HEK293 (cell line): ENCODE data around the gene NME3.

Experiments
- CTCF ChIA-PET: fragments of 350-600 bp; formaldehyde crosslinking; extraction: SDS; loops from one replicate; lab custom pipeline; 2021; ENCODE audit warnings: antibody characterized with exemption; lab: Yijun Ruan, JAX
- POLR2A ChIA-PET: fragments of 300-600 bp; formaldehyde crosslinking; extraction: SDS; loops from one replicate; lab custom pipeline; 2020; ENCODE audit warnings: antibody characterized with exemption, inconsistent platforms; lab: Yijun Ruan, JAX
- H3K27ac ChIP-seq: fragments of 200-500 bp; sonication (Bioruptor generic); 2 replicates; pipeline ENCODE4 v1.5.1; 2014; ENCODE audit warnings: low read depth, low read length, control low read depth, inconsistent platforms; ENCODE audit errors: extremely low read depth
- H3K36me3 ChIP-seq, 2 experiments: fragments of 200-500 bp in 1 of 2; sonication (Bioruptor generic) in 1 of 2; 1 replicate in 1 of 2; 2 replicates in 1 of 2; pipeline ENCODE4 v1.5.1; 2014 to 2017; ENCODE audit warnings: inconsistent platforms in 2 of 2, low read length in 2 of 2; ENCODE audit not compliant: control insufficient read depth in 2 of 2, insufficient read depth in 1 of 2
- H3K4me1 ChIP-seq: fragments of 200-500 bp; sonication (Bioruptor generic); 2 replicates; pipeline ENCODE4 v1.5.1; 2014; ENCODE audit warnings: mild to moderate bottlenecking, low read length, inconsistent platforms; ENCODE audit not compliant: control insufficient read depth, insufficient read depth
- H3K4me3 ChIP-seq: 2 replicates; pipeline ENCODE4 v1.5.1; 2011; ENCODE audit warnings: low read depth, mild to moderate bottlenecking, control low read depth, low read length, moderate library complexity
- H3K9me3 ChIP-seq: fragments of 200-500 bp; sonication (Bioruptor generic); 2 replicates; pipeline ENCODE4 v1.5.1; 2014; ENCODE audit warnings: low read depth, low read length, inconsistent platforms; ENCODE audit not compliant: control insufficient read depth, insufficient read depth
- GLI4 ChIP-seq: fragments of 450-650 bp; formaldehyde crosslinking; IDR thresholded peaks from 2 replicates; pipeline ENCODE4 v1.5.1; 2016; ENCODE audit warnings: missing biosample characterization, missing genetic modification characterization
- GLIS1 ChIP-seq: fragments of 450-650 bp; formaldehyde crosslinking; IDR thresholded peaks from 2 replicates; pipeline ENCODE4 v1.5.1; 2016; ENCODE audit warnings: missing biosample characterization, missing genetic modification characterization
- IKZF3 ChIP-seq: fragments of 450-650 bp; IDR thresholded peaks from 2 replicates; pipeline ENCODE4 v1.5.0; 2018; ENCODE audit warnings: missing biosample characterization, mild to moderate bottlenecking, missing genetic modification characterization, moderate library complexity
- KLF9 ChIP-seq: fragments of 450-650 bp; formaldehyde crosslinking; IDR thresholded peaks from 2 replicates; pipeline ENCODE4 v1.5.1; 2016; ENCODE audit warnings: missing biosample characterization, missing genetic modification characterization, low read depth
- PATZ1 ChIP-seq: fragments of 450-650 bp; formaldehyde crosslinking; IDR thresholded peaks from 2 replicates; pipeline ENCODE4 v1.5.1; 2016; ENCODE audit warnings: missing biosample characterization, missing genetic modification characterization
- SP3 ChIP-seq: fragments of 450-650 bp; formaldehyde crosslinking; IDR thresholded peaks from 2 replicates; pipeline ENCODE4 v1.5.1; 2016; ENCODE audit warnings: missing biosample characterization, missing genetic modification characterization
- ZBTB17 ChIP-seq: fragments of 450-650 bp; formaldehyde crosslinking; IDR thresholded peaks from 2 replicates; pipeline ENCODE4 v1.5.1; 2016; ENCODE audit warnings: missing biosample characterization, missing genetic modification characterization
- ZFP37 ChIP-seq: fragments of 450-650 bp; formaldehyde crosslinking; IDR thresholded peaks from 2 replicates; pipeline ENCODE4 v1.5.1; 2016; ENCODE audit warnings: missing biosample characterization, missing genetic modification characterization
- ZFP69B ChIP-seq: fragments of 450-650 bp; formaldehyde crosslinking; IDR thresholded peaks from 2 replicates; pipeline ENCODE4 v1.5.1; 2016; ENCODE audit warnings: missing biosample characterization, missing genetic modification characterization
- ZNF114 ChIP-seq: fragments of 450-650 bp; formaldehyde crosslinking; IDR thresholded peaks from 2 replicates; pipeline ENCODE4 v1.5.0; 2017; ENCODE audit warnings: missing biosample characterization, missing genetic modification characterization
- ZNF132 ChIP-seq: fragments of 450-650 bp; formaldehyde crosslinking; IDR thresholded peaks from 2 replicates; pipeline ENCODE4 v1.5.1; 2017; ENCODE audit warnings: missing biosample characterization, missing genetic modification characterization, borderline replicate concordance
- ZNF146 ChIP-seq: fragments of 450-650 bp; formaldehyde crosslinking; IDR thresholded peaks from 2 replicates; pipeline ENCODE4 v1.5.1; 2016; ENCODE audit warnings: missing biosample characterization, missing genetic modification characterization
- ZNF19 ChIP-seq: fragments of 450-650 bp; formaldehyde crosslinking; IDR thresholded peaks from 2 replicates; pipeline ENCODE4; 2016; ENCODE audit warnings: missing biosample characterization, missing genetic modification characterization, low read depth
- ZNF266 ChIP-seq: fragments of 450-650 bp; formaldehyde crosslinking; IDR thresholded peaks from 2 replicates; pipeline ENCODE4 v1.5.1; 2016; ENCODE audit warnings: missing biosample characterization, missing genetic modification characterization, low read depth
- ZNF324 ChIP-seq: fragments of 450-650 bp; formaldehyde crosslinking; IDR thresholded peaks from 2 replicates; pipeline ENCODE4 v1.5.1; 2016; ENCODE audit warnings: missing biosample characterization, missing genetic modification characterization
- ZNF366 ChIP-seq: fragments of 450-650 bp; formaldehyde crosslinking; conservative IDR thresholded peaks from 2 replicates; pipeline ENCODE4 v1.5.1; 2016; ENCODE audit warnings: missing biosample characterization, missing genetic modification characterization
- ZNF433 ChIP-seq: fragments of 450-650 bp; formaldehyde crosslinking; IDR thresholded peaks from 2 replicates; pipeline ENCODE4 v1.5.1; 2016; ENCODE audit warnings: missing biosample characterization, missing genetic modification characterization, low read depth
- ZNF548 ChIP-seq: fragments of 450-650 bp; formaldehyde crosslinking; IDR thresholded peaks from 2 replicates; pipeline ENCODE4 v1.5.1; 2016; ENCODE audit warnings: missing biosample characterization, missing genetic modification characterization
- ZNF560 ChIP-seq: fragments of 450-650 bp; formaldehyde crosslinking; IDR thresholded peaks from 2 replicates; pipeline ENCODE4 v1.5.1; 2017; ENCODE audit warnings: missing biosample characterization, missing genetic modification characterization, borderline replicate concordance
- ZNF580 ChIP-seq: fragments of 450-650 bp; formaldehyde crosslinking; IDR thresholded peaks from 2 replicates; pipeline ENCODE4 v1.5.1; 2016; ENCODE audit warnings: missing biosample characterization, missing genetic modification characterization
- ZNF701 ChIP-seq: fragments of 450-650 bp; formaldehyde crosslinking; IDR thresholded peaks from 2 replicates; pipeline ENCODE4 v1.5.1; 2016; ENCODE audit warnings: missing biosample characterization, missing genetic modification characterization
- ZNF76 ChIP-seq: fragments of 450-650 bp; formaldehyde crosslinking; IDR thresholded peaks from 2 replicates; pipeline ENCODE4; 2016; ENCODE audit warnings: low read depth, missing biosample characterization, missing genetic modification characterization, borderline replicate concordance
- ZNF830 ChIP-seq: fragments of 450-650 bp; IDR thresholded peaks from 2 replicates; pipeline ENCODE4 v1.5.0; 2018; ENCODE audit warnings: missing biosample characterization, missing genetic modification characterization, low read depth, mild to moderate bottlenecking, moderate library complexity
- TF ChIP-seq, protein P1 (sequence below): fragments of 450-650 bp; formaldehyde crosslinking; IDR thresholded peaks from 2 replicates; pipeline ENCODE4 v1.5.1; 2017; ENCODE audit warnings: missing biosample characterization, missing genetic modification characterization
- TF ChIP-seq, protein P2 (sequence below): fragments of 450-650 bp; formaldehyde crosslinking; IDR thresholded peaks from 2 replicates; pipeline ENCODE4 v1.5.1; 2016; ENCODE audit warnings: missing biosample characterization, missing genetic modification characterization
- TF ChIP-seq, protein P3 (sequence below): fragments of 450-650 bp; formaldehyde crosslinking; IDR thresholded peaks from 2 replicates; pipeline ENCODE4 v1.5.1; 2016; ENCODE audit warnings: missing biosample characterization, missing genetic modification characterization
- TF ChIP-seq, protein P4 (sequence below): fragments of 450-650 bp; formaldehyde crosslinking; IDR thresholded peaks from 2 replicates; pipeline ENCODE4 v1.5.1; 2017; ENCODE audit warnings: missing biosample characterization, missing genetic modification characterization

NME3 gene

GRCh38 chr16:1771188-1771863, at the start of gene NME3:
TSS of gene NME3 (minus strand) at chr16:1771543. CDS start at chr16:1771534, 9 bp downstream.
- H3K27ac ChIP-seq, result peak within 1 kb of the TSS; percentile 94
- H3K4me1 ChIP-seq, result peaks cover 9% of the 10 kb centered on the region
- H3K36me3 ChIP-seq, result peaks cover 0 to 76% of the 10 kb centered on the region in 2 experiments; a peak in 1 of 3 replicates
- no peaks in the 10 kb centered on the region for H3K9me3 ChIP-seq
- ChIA-PET POLR2A (interaction anchor here (0.7 to 6.0 kb wide), 8 partner anchors 10 to 193 kb away, joined by 3 to 113 read pairs (median 8); partner anchors contain the start of genes CRAMP1, IFT140, JPT2 and MAPK8IP3), CTCF (interaction anchor here (0.6 kb wide), 2 partner anchors 121 to 504 kb away, joined by 3 read pairs; no protein-coding TSS in a partner anchor)
- peak within 1 kb of the TSS; percentile 95 for H3K4me3 ChIP-seq
- TF ChIP-seq ZNF76, result no peak
- TF ChIP-seq ZNF548 (tag by site-specific recombination), result no peak
- no peak for TF ChIP-seq ZFP37 (tag by site-specific recombination)
- no peak for TF ChIP-seq ZNF560 (tag by site-specific recombination)
- no peak for TF ChIP-seq ZNF830 (tag by site-specific recombination)
- TF ChIP-seq, protein P1, sequence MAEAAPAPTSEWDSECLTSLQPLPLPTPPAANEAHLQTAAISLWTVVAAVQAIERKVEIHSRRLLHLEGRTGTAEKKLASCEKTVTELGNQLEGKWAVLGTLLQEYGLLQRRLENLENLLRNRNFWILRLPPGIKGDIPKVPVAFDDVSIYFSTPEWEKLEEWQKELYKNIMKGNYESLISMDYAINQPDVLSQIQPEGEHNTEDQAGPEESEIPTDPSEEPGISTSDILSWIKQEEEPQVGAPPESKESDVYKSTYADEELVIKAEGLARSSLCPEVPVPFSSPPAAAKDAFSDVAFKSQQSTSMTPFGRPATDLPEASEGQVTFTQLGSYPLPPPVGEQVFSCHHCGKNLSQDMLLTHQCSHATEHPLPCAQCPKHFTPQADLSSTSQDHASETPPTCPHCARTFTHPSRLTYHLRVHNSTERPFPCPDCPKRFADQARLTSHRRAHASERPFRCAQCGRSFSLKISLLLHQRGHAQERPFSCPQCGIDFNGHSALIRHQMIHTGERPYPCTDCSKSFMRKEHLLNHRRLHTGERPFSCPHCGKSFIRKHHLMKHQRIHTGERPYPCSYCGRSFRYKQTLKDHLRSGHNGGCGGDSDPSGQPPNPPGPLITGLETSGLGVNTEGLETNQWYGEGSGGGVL (tag by site-specific recombination), result peak; percentile 8; the same call in 1 of the 2 replicates
- no peak for TF ChIP-seq GLI4
- TF ChIP-seq KLF9 (tag by site-specific recombination), result peak; percentile 83
- TF ChIP-seq, protein P2, sequence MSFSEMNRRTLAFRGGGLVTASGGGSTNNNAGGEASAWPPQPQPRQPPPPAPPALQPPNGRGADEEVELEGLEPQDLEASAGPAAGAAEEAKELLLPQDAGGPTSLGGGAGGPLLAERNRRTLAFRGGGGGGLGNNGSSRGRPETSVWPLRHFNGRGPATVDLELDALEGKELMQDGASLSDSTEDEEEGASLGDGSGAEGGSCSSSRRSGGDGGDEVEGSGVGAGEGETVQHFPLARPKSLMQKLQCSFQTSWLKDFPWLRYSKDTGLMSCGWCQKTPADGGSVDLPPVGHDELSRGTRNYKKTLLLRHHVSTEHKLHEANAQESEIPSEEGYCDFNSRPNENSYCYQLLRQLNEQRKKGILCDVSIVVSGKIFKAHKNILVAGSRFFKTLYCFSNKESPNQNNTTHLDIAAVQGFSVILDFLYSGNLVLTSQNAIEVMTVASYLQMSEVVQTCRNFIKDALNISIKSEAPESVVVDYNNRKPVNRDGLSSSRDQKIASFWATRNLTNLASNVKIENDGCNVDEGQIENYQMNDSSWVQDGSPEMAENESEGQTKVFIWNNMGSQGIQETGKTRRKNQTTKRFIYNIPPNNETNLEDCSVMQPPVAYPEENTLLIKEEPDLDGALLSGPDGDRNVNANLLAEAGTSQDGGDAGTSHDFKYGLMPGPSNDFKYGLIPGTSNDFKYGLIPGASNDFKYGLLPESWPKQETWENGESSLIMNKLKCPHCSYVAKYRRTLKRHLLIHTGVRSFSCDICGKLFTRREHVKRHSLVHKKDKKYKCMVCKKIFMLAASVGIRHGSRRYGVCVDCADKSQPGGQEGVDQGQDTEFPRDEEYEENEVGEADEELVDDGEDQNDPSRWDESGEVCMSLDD (tag by site-specific recombination), result peak; percentile 68; the same call in 1 of the 2 replicates
- TF ChIP-seq SP3 (tag by site-specific recombination), result peak; percentile 74
- no peak for TF ChIP-seq ZNF366 (tag by site-specific recombination)
- no peak for TF ChIP-seq ZNF701
- TF ChIP-seq ZNF580 (tag by site-specific recombination), result no peak
- no peak for TF ChIP-seq ZNF132
- TF ChIP-seq, protein P3, sequence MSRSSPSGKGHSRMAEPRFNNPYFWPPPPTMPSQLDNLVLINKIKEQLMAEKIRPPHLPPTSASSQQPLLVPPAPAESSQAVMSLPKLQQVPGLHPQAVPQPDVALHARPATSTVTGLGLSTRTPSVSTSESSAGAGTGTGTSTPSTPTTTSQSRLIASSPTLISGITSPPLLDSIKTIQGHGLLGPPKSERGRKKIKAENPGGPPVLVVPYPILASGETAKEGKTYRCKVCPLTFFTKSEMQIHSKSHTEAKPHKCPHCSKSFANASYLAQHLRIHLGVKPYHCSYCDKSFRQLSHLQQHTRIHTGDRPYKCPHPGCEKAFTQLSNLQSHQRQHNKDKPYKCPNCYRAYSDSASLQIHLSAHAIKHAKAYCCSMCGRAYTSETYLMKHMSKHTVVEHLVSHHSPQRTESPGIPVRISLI (tag by site-specific recombination), result no peak
- TF ChIP-seq ZNF266 (tag by site-specific recombination), result no peak
- peak; percentile 96 for TF ChIP-seq ZFP69B
- TF ChIP-seq ZNF146 (tag by site-specific recombination), result 0 out of 2 replicates have a peak, but pooled peaks have one; percentile 33
- peak; percentile 88 for TF ChIP-seq PATZ1
- no peak for TF ChIP-seq ZNF114
- no peak for TF ChIP-seq ZNF324 (tag by site-specific recombination)
- TF ChIP-seq ZBTB17 (tag by site-specific recombination), result no peak
- 0 out of 2 replicates have a peak, but pooled peaks have one; percentile 5 for TF ChIP-seq IKZF3 (tag by site-specific recombination)
- TF ChIP-seq ZNF19 (tag by site-specific recombination), result no peak
- TF ChIP-seq, protein P4, sequence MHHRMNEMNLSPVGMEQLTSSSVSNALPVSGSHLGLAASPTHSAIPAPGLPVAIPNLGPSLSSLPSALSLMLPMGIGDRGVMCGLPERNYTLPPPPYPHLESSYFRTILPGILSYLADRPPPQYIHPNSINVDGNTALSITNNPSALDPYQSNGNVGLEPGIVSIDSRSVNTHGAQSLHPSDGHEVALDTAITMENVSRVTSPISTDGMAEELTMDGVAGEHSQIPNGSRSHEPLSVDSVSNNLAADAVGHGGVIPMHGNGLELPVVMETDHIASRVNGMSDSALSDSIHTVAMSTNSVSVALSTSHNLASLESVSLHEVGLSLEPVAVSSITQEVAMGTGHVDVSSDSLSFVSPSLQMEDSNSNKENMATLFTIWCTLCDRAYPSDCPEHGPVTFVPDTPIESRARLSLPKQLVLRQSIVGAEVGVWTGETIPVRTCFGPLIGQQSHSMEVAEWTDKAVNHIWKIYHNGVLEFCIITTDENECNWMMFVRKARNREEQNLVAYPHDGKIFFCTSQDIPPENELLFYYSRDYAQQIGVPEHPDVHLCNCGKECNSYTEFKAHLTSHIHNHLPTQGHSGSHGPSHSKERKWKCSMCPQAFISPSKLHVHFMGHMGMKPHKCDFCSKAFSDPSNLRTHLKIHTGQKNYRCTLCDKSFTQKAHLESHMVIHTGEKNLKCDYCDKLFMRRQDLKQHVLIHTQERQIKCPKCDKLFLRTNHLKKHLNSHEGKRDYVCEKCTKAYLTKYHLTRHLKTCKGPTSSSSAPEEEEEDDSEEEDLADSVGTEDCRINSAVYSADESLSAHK (tag by site-specific recombination), result no peak
- TF ChIP-seq ZNF433, result no peak
- TF ChIP-seq GLIS1, result peak; percentile 88
